NCI-H2171 (cell line): ENCODE data around the gene ZNF729.
"Not testable (repeated sequence)": the region's sequence is repeated elsewhere in the genome, so short reads cannot be mapped to it uniquely, and the experiment has no call there.

Experiments used
- DNase-seq: peaks from one replicate; lab custom pipeline; 2025; lab: John Stamatoyannopoulos, UW

ZNF729 gene

GRCh38 chr19:22286151-22286810 lies at the start of gene ZNF729:
TSS of gene ZNF729 (plus strand) at chr19:22286441. CDS start at chr19:22286526, 85 bp downstream.
- no peak for DNase-seq

- no peak for DNase-seq
These were observed 29.4 kb upstream of the ZNF729 start for GRCh38 chr19:22256856-22257255.

- DNase-seq = no peak
These were observed 28.9 kb upstream of the ZNF729 start for GRCh38 chr19:22257381-22257780.

- no peak for DNase-seq
These were observed 28.3 kb upstream of the ZNF729 start for GRCh38 chr19:22257916-22258315.

GRCh38 chr19:22260499-22260898 lies 25.7 kb upstream of the ZNF729 start:
- no peak for DNase-seq

GRCh38 chr19:22261596-22261995 lies 24.6 kb upstream of the ZNF729 start:
- no peak for DNase-seq

- no peak for DNase-seq
These were observed 23.1 kb upstream of the ZNF729 start for GRCh38 chr19:22263121-22263520.

DNA sequence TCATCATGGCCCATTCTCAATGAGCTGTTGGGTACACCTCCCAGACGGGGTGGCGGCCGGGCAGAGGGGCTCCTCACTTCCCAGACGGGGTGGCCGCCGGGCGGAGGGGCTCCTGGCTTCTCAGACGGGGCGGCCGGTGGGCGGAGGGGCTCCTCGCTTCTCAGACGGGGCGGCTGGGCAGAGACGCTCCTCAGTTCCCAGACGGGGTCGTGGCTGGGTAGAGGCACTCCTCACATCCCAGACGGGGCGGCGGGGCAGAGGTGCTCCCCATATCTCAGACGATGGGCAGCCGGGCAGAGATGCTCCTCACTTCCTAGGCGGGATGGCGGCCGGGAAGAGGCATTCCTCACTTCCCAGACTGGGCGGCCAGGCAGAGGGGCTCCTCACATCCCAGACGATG lies 35.3 kb downstream of the ZNF729 start:
- not testable (repeated sequence) for DNase-seq

- DNase-seq = no peak
These were observed 40.0 kb downstream of the ZNF729 start for GRCh38 chr19:22326219-22326618.

DNA sequence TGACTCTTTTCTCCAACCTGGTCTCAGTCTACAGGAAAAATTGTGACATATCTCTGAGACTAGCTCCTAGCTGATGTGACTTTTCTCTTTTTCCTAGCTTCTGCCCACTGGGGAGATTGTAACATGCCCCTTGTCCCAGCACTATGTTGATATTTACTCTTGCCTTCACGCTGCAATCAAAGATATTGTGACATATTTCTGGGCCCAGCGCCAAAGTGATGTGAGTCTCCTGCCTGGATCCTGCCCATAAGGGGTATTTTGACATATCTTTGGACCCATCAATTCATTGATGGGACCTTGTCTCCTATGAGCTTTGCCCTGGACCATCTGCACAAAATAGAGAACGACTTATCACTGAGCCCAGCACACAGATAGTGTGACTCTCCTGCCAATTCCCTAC lies 41.1 kb downstream of the ZNF729 start:
- no peak for DNase-seq

DNA sequence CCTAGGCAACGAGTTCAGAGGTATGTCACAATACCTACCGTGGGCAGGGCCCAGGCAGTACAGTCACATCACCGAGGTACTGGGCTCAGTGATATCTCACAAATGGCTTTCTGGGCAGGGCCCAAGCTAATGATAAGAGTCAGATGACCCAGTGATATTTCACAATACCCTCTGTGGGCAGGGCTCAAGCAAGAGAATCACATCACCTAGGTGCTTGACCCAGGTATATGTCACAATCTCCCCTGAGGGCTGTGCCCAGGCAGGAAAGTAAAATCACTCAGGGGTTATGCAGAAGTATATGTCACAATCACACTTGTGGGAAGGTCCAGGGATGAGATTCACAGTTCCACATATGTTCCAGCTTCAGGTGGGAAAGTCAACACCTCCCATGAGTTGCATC lies 45.3 kb downstream of the ZNF729 start:
- no peak for DNase-seq

DNA sequence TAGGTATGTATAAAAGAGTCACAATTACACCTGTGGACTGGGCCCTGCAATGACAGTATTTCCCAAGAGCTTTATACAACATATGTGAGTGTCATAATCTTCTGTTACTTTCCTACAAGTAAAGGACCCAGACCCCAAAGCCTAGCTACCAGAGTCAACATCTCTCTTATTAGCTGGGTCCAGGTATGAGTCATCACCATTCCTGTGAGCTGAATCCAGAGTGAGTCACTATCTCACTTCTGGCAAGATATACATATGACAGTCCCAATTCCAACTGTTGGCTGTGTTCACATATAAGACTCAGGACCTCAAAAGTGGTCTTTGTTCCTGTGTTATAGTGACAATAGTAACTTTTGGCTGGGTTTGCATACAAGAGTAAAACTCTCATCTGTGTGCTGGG lies 46.7 kb downstream of the ZNF729 start:
- no peak for DNase-seq

GRCh38 chr19:22335716-22336115 lies 49.5 kb downstream of the ZNF729 start:
- no peak for DNase-seq

DNA sequence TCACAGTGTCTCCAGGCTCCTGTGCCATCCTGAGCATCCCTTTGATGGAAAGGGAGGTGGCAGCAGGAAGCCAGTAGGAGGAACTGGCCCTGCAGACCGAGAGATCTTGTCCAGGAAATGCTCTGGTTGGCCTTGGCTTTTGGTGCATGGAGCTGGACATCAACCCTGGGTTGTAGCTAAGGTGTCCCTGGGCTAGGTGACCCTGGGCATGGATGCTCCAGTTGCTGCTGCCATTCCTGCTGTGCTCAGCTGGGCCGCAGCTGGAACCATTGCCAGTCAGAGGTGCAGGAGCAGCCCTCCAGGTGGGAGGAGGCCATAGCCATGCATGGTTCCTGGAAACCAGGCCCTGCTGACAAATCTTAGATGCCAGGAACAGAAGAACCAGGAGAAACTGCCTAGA lies 68.4 kb downstream of the ZNF729 start:
- DNase-seq = no peak
